ENCODE measurements around the gene SLC7A9.

DNA sequence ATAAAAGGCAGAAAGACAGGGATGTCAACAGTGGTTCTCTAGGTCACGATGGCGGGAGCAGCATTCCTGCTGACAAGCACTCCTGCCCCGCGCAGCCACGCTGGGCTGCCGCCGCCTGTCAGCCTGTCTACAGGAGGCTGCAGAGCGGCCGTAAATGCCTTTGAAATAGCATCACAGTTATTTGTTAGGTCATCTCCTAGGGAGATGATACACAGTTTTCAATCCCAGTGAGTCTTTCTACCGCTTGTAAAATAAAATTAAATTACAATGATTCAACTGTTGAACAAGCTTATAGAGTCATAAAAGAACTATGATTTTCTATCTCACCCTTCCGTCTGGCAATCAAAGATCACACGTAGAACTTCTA is 7.3 kb upstream of the SLC7A9 start:
- TF ChIP-seq POLR2AphosphoS5 (IDR thresholded peaks at IDR 0.05; ENCODE audit: borderline replicate concordance, low read depth, low read length) (no peak), EZH2 (IDR thresholded peaks at IDR 0.05) (no peak)

Measured in SK-N-MC (cell line).